Erythroblast (primary cell): ENCODE measurements around the gene NMRK2.
"Not testable (repeated sequence)": the region's sequence is repeated elsewhere in the genome, so short reads cannot be mapped to it uniquely, and the experiment has no call there.

Experiments used
- GATA1 ChIP-seq: IDR thresholded peaks from 2 replicates; pipeline ENCODE4 v1.6.1; 2011; ENCODE audit warnings: low read depth, mild to moderate bottlenecking, control low read depth, low read length, moderate library complexity
- POLR2A ChIP-seq: IDR thresholded peaks from 2 replicates; pipeline ENCODE4 v1.6.1; 2011; ENCODE audit warnings: mild to moderate bottlenecking, low read length

- TF ChIP-seq POLR2A, GATA1: not testable (repeated sequence)
Measured at GRCh38 chr19:3894959-3895358, 37.9 kb upstream of the NMRK2 start.
